SU-DHL-6 (cell line): ENCODE results near the gene FBXO24.

Experiments
- CTCF ChIP-seq: fragments of 200-600 bp; sonication (generic); IDR thresholded peaks from one replicate; pipeline ENCODE4 v1.5.1; 2017; ENCODE audit warnings: antibody characterized with exemption, mild to moderate bottlenecking, low read length, moderate library complexity; ENCODE audit not compliant: insufficient read depth, poor library complexity, severe bottlenecking
- EZH2phosphoT487 ChIP-seq: fragments of 200-600 bp; sonication (generic), shearing (Covaris generic); conservative IDR thresholded peaks from 2 replicates; pipeline ENCODE4 v1.6.1; 2018; ENCODE audit warnings: mild to moderate bottlenecking, antibody characterized with exemption, low read length, moderate library complexity, mixed read lengths

GRCh38 chr7:100623951-100624824, 38.1 kb downstream of the FBXO24 start:
- no peak for TF ChIP-seq CTCF
- TF ChIP-seq EZH2phosphoT487: no peak
